ENCODE measurements around the gene PTGES2.
A peak's percentile ranks its signal among the peaks of the same experiment; 100 is the strongest.
"Not testable (repeated sequence)": the region's sequence is repeated elsewhere in the genome, so short reads cannot be mapped to it uniquely, and the experiment has no call there.

Gene PTGES2

GRCh38 chr9:128078504-128079434, 48.8 kb downstream of the PTGES2 start:
- H3K4me3 ChIP-seq (ENCODE audit: low read depth, low read length), result no peak overlapping the region
- TF ChIP-seq, protein P1, sequence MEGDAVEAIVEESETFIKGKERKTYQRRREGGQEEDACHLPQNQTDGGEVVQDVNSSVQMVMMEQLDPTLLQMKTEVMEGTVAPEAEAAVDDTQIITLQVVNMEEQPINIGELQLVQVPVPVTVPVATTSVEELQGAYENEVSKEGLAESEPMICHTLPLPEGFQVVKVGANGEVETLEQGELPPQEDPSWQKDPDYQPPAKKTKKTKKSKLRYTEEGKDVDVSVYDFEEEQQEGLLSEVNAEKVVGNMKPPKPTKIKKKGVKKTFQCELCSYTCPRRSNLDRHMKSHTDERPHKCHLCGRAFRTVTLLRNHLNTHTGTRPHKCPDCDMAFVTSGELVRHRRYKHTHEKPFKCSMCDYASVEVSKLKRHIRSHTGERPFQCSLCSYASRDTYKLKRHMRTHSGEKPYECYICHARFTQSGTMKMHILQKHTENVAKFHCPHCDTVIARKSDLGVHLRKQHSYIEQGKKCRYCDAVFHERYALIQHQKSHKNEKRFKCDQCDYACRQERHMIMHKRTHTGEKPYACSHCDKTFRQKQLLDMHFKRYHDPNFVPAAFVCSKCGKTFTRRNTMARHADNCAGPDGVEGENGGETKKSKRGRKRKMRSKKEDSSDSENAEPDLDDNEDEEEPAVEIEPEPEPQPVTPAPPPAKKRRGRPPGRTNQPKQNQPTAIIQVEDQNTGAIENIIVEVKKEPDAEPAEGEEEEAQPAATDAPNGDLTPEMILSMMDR (IDR thresholded peaks at IDR 0.05; ENCODE audit: low read depth, low read length, missing control alignments), result no peak
- no peak for DNase-seq (ENCODE audit: low read depth)

DNA sequence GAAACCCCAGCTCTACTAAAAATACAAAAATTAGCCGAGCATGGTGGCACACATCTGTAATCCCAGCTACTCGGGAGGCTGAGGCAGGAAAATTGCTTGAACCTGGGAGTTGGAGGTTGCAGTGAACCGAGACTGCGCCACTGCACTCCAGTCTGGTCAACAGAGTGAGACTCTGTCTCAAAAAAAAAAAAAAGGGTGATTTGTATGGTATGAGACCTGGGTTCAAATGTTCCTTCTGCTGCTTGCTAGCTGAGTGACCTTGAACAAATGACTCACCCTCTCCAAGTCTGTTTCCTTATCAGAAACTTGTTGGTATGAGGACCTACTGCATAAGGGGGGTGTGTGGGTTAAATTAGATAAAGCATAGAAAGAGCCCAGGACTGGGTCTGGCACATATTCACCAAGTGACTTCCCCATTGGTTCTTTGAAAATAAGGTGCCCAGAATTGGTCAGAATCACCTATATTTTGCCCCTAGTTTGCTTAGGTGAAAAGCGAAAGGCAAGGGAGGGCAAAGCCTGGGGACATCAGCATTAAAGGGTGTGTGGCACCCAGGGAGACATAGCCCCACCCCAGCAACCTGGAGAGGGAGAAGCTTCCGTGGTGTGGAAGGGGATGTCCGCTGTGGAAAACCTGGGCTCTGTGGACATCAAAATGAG, 49.6 kb downstream of the PTGES2 start:
- TF ChIP-seq, protein P1 (IDR thresholded peaks at IDR 0.05; ENCODE audit: low read depth, low read length, missing control alignments), result no peak
- no peak for DNase-seq (ENCODE audit: low read depth)
- no peak overlapping the region for H3K4me3 ChIP-seq (ENCODE audit: low read depth, low read length)

- no peak for DNase-seq (ENCODE audit: low read depth)
- TF ChIP-seq, protein P1 (IDR thresholded peaks at IDR 0.05; ENCODE audit: low read depth, low read length, missing control alignments), result no peak
- H3K4me3 ChIP-seq (ENCODE audit: low read depth, low read length), result no peak overlapping the region; the same call in 1 of the 2 replicates
Observed at GRCh38 chr9:128073253-128073886, 54.2 kb downstream of the PTGES2 start.

DNA sequence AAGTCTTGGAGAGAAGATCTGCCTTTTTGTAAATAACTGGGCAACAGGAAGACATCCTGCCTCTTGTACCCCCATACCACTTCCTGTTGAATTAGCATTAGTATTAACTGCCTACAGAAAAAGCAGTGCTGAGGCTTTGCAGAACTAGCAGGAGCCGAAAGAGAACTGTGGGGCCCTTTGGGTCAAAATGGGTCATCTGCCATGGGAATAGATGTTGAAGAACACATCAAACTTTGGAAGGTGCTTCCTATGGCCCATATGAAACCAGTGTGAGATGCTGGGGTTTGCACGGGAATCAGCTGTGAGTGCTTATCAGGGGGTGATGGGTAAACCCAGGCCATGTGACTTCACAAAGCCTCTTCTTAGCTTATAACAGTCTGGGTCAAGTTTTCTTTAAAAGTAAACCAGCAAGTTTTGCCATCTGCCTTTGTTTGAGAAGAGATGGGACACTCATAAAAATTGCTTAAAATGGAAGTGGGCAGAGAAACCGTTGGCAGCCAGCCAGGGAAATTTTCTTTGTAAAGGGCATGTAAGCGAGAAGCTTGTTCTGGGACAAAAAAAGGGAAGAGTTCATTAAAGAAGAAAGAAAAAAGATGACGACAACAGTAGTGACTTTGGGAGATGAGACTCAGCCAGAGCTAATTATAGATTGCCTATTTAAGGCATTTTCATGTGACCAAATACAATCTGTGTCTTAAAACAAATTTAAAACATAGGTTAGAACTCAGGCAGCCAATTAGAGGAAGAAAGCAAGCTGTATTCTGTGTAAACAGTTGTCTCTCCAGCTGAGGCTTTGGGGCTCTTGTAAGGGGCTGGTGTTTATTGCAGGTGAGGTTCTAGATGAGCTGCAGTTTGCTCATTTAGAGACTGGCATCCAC, 55.1 kb downstream of the PTGES2 start:
- TF ChIP-seq, protein P1 (IDR thresholded peaks at IDR 0.05; ENCODE audit: low read depth, low read length, missing control alignments), result no peak
- DNase-seq (ENCODE audit: low read depth), result peak; percentile 49

DNA sequence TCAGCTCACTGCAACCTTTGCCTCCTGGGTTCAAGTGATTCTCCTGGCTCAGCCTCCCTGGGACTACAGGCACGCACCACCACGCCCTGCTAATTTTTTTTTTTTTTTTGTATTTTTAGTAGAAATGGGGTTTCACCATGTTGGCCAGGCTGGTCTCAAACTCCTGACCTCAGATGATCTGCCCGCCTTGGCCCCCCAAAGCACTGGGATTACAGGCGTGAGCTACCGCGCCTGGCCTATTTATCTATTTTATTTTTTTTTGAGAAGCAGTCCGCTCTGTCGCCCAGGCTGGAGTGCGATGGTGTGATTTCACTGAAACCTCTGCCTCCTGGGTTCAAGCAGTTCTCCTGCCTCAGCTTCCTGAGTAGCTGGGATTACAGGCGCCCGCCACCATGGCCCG, 56.1 kb downstream of the PTGES2 start:
- DNase-seq (ENCODE audit: low read depth); H3K4me3 ChIP-seq (ENCODE audit: low read depth, low read length): not testable (repeated sequence)

More for the DNA sequence above, 55.1 kb downstream of the PTGES2 start:
- peak overlapping the region; percentile 3; the same call in 1 of the 2 replicates for H3K4me3 ChIP-seq (ENCODE audit: low read depth, low read length)

- TF ChIP-seq, protein P1 (IDR thresholded peaks at IDR 0.05; ENCODE audit: low read depth, low read length, missing control alignments), result no peak
- H3K4me3 ChIP-seq (ENCODE audit: low read depth, low read length), result no peak overlapping the region
- no peak for DNase-seq (ENCODE audit: low read depth)
Observed at GRCh38 chr9:128070874-128071273, 56.7 kb downstream of the PTGES2 start.

Data from GM12864 (cell line).